RWPE2 (cell line): Measurements from ENCODE around the gene VSTM5.

Source experiments
- ATAC-seq: fragments of 200-7000 bp; cut with Tn5 transposase; 3 replicates; pipeline ENCODE4 v1.9.1; 2021; ENCODE audit warnings: low read depth
- DNase-seq: peaks from one replicate; pipeline ENCODE4 v3.0.0-alpha.2; 2020; ENCODE audit warnings: low spot score
- H3K27ac ChIP-seq: fragments of 450-650 bp; 2 replicates; pipeline ENCODE4 v1.5.1; 2017; ENCODE audit warnings: mild to moderate bottlenecking; ENCODE audit not compliant: poor library complexity, severe bottlenecking
- H3K27me3 ChIP-seq: fragments of 250-450 bp; sonication (Bioruptor Pico); 2 replicates; pipeline ENCODE4 v1.5.1; 2021; ENCODE audit warnings: mild to moderate bottlenecking, moderate library complexity; ENCODE audit not compliant: insufficient read depth, poor library complexity, severe bottlenecking
- H3K36me3 ChIP-seq: fragments of 250-450 bp; sonication (Bioruptor Pico); 2 replicates; pipeline ENCODE4 v1.5.1; 2020; ENCODE audit warnings: low read depth, mild to moderate bottlenecking, moderate library complexity
- H3K4me1 ChIP-seq: fragments of 250-450 bp; sonication (Bioruptor Pico); 2 replicates; pipeline ENCODE4 v1.5.1; 2021; ENCODE audit warnings: mild to moderate bottlenecking, moderate library complexity; ENCODE audit not compliant: insufficient read depth, poor library complexity, severe bottlenecking
- H3K4me3 ChIP-seq: fragments of 250-450 bp; sonication (Bioruptor Pico); 2 replicates; pipeline ENCODE4 v1.5.1; 2021; ENCODE audit warnings: mild to moderate bottlenecking, moderate library complexity; ENCODE audit not compliant: severe bottlenecking
- H3K9me3 ChIP-seq: fragments of 250-450 bp; sonication (Bioruptor Pico); 2 replicates; pipeline ENCODE4 v1.5.1; 2021; ENCODE audit warnings: mild to moderate bottlenecking, moderate library complexity; ENCODE audit not compliant: severe bottlenecking
- TF ChIP-seq, protein P1 (sequence below): fragments of 450-650 bp; IDR thresholded peaks from one replicate; pipeline ENCODE4 v1.5.1; 2017; ENCODE audit warnings: mild to moderate bottlenecking, moderate library complexity; ENCODE audit not compliant: poor library complexity, severe bottlenecking

VSTM5 gene

DNA sequence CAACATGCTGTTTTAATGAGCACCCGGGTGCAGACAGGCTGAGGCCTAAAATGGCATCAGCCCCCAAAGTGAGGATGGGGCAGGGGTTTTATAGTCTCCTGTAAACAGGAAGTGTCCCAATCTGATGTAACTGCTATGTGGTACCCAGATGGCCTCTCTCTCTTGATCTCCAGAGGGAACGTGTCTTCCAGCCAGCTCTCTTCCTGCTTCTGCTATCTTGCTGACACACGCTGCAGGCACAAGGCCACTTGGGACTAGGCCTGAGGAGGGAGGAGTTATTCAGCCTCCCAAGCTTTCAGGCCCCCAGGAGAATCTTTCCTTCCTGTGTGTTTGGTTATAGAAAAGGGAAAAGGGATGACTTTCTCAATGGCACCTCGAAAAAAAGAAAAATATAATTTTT lies 11.4 kb upstream of the VSTM5 start:
- H3K27ac ChIP-seq = no peak overlapping the region
- H3K9me3 ChIP-seq = no peaks in the 10 kb centered on the region
- no peaks in the 10 kb centered on the region for H3K27me3 ChIP-seq
- H3K4me3 ChIP-seq = no peak overlapping the region
- TF ChIP-seq, protein P1, sequence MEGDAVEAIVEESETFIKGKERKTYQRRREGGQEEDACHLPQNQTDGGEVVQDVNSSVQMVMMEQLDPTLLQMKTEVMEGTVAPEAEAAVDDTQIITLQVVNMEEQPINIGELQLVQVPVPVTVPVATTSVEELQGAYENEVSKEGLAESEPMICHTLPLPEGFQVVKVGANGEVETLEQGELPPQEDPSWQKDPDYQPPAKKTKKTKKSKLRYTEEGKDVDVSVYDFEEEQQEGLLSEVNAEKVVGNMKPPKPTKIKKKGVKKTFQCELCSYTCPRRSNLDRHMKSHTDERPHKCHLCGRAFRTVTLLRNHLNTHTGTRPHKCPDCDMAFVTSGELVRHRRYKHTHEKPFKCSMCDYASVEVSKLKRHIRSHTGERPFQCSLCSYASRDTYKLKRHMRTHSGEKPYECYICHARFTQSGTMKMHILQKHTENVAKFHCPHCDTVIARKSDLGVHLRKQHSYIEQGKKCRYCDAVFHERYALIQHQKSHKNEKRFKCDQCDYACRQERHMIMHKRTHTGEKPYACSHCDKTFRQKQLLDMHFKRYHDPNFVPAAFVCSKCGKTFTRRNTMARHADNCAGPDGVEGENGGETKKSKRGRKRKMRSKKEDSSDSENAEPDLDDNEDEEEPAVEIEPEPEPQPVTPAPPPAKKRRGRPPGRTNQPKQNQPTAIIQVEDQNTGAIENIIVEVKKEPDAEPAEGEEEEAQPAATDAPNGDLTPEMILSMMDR = no peak
- DNase-seq = no peak
- H3K36me3 ChIP-seq = no peaks in the 10 kb centered on the region
- no peak for ATAC-seq
- H3K4me1 ChIP-seq = no peaks in the 10 kb centered on the region

DNA sequence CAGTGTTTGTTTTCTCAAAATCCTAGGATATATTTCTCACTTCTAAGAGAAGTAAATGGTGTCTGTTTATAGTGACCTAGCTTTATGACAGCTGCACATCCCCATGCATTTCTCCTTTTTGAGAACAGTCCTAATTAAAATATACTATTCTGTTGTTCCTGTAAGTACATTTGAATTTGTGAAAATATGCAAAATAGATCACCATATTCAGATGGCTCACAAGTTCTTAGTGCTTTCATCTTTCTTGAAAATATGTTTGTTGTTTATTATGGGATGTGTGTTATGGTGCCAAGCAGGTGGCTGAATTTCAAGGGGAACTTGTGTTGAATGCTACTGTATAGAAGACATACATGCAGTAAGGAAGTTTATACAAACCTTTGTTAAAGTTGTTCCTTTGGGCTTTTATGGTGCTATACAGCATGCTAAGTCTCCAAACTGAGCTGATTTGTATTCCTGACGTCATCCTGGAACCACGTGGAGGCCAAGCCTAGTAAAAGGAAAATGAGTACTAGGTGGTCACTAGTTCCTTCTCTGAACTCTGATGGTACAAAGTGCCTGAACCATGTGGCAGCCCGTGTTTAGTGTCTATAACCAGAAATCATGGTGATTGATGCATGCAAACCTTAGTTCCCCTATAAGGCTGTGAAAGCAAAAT lies 7.8 kb upstream of the VSTM5 start:
- no peak for ATAC-seq
- no peaks in the 10 kb centered on the region for H3K36me3 ChIP-seq
- no peak overlapping the region for H3K4me3 ChIP-seq
- H3K4me1 ChIP-seq = no peaks in the 10 kb centered on the region
- no peaks in the 10 kb centered on the region for H3K27me3 ChIP-seq
- DNase-seq = no peak
- H3K9me3 ChIP-seq = no peaks in the 10 kb centered on the region
- no peak overlapping the region for H3K27ac ChIP-seq
- TF ChIP-seq, protein P1 = no peak

DNA sequence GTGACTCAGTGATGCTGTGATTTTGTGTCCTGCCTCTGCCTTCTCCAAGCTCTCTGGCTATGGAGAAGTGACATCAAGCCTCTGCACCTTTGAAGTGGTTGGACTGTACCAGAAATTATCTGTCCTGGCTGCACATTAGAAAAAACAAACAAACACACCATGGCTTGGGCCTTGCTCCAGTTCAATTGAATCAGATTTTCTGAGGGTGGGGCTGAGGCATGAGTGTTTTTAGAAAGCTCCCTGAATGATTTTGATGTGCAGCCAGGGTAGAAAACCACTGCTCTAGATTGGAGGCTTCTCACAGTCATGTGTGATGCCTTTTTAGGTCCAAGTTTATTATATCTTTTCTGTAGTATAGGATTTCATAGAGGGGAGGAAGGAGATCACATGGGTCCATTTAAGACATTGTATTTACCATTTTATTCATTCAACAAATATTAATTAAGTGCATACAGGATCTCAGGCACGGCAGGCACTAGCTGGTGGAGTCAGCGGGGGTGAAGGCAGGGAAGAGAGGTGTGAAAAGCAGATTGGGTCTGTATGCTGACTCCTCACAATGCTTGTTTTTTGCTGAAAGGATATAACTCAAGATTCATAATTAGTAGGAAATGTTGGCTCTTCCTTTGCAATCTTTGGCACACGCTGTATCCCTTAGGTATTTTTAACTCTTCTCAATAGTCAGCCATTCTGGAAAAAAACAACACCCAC lies 7.1 kb upstream of the VSTM5 start:
- no peaks in the 10 kb centered on the region for H3K27me3 ChIP-seq
- DNase-seq = no peak
- TF ChIP-seq, protein P1 = no peak
- H3K4me1 ChIP-seq = no peaks in the 10 kb centered on the region
- H3K9me3 ChIP-seq = no peaks in the 10 kb centered on the region
- H3K27ac ChIP-seq = no peak overlapping the region
- H3K36me3 ChIP-seq = no peaks in the 10 kb centered on the region
- H3K4me3 ChIP-seq = no peak overlapping the region
- no peak for ATAC-seq

DNA sequence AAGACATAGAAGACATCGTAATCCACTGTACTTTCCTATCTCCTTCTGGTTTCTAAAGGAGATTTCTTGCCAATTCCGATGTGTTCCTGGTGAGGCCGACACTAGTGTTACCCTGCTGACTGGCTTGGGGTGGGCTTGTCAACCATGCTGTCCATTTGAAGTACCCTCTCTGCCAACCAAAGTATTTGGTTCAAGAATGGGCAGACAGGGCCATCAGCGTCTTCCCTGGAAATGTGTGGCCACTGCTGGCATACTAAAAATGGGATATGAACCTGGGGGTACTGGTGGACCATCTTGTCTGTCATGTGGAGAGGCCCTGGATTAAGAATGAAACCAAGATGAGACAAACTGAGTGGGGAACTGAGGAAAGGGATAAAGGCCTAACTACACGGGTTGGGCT lies 1.8 kb upstream of the VSTM5 start:
- H3K4me3 ChIP-seq = no peak overlapping the region
- TF ChIP-seq, protein P1 = no peak
- no peak for ATAC-seq
- no peaks in the 10 kb centered on the region for H3K27me3 ChIP-seq
- no peaks in the 10 kb centered on the region for H3K9me3 ChIP-seq
- H3K36me3 ChIP-seq = no peaks in the 10 kb centered on the region
- DNase-seq = no peak
- H3K27ac ChIP-seq = no peak overlapping the region
- H3K4me1 ChIP-seq = no peaks in the 10 kb centered on the region
